GM12801 (cell line): Measurements from ENCODE around the gene PYY.

Experiments used
- CTCF ChIP-seq: IDR thresholded peaks from one replicate; pipeline ENCODE4 v1.5.1; 2011; ENCODE audit warnings: control low read depth; ENCODE audit not compliant: insufficient read length; ENCODE audit errors: extremely low read depth

The PYY gene

DNA sequence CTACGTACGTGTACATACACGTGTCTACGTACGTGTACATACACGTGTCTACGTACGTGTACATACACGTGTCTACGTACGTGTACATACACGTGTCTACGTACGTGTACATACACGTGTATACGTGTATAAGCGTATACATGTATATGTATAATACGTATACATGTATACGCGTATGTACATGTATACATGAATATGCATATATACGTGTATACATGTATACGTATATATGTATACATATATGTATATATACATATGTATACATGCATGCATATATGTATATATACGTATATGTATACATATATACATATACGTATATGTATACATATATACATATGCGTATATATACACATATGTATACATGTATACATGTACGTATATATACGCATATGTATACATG, 22.2 kb upstream of the PYY start:
- TF ChIP-seq CTCF = no peak

- TF ChIP-seq CTCF = no peak
Measured at GRCh38 chr17:43974382-43975266, 20.9 kb upstream of the PYY start.

DNA sequence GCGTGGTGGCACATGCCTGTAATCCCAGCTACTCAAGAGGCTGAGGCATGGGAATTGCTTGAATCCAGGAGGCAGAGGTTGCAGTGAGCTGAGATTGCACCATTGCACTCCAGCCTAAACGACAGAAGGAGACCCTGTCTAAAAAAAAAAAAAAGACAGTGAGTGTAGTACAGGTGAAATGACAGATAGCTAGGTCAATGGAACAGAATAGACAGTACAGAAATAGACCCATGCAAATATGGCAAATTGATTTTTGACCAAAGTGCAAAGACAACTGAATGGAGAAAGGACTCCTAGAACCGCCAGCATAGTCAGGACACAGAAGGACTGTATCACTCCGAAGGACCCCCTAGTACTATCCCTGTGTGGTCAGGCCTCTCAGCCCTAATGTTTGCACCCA, 16.6 kb upstream of the PYY start:
- no peak for TF ChIP-seq CTCF

GRCh38 chr17:43967251-43967875, 13.6 kb upstream of the PYY start:
- no peak for TF ChIP-seq CTCF

DNA sequence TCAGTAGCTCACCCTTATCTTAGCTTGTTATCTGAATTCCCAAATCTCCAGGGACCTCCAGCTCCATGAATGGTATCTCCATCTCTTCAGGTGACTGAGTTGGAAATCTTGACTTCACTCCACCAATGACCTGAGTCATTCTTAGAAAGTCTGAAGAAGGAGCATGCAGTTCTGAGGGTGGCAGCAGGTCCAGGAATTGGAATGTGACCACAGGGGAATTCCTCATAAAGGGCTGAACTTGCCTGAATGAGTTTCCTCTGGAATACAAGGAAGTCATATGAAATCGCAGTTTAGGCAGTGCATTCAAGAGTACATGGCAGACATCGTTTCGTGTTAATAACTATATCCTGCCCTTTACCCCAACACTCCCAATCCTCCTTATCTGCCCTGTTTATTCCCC, 12.5 kb upstream of the PYY start:
- no peak for TF ChIP-seq CTCF

DNA sequence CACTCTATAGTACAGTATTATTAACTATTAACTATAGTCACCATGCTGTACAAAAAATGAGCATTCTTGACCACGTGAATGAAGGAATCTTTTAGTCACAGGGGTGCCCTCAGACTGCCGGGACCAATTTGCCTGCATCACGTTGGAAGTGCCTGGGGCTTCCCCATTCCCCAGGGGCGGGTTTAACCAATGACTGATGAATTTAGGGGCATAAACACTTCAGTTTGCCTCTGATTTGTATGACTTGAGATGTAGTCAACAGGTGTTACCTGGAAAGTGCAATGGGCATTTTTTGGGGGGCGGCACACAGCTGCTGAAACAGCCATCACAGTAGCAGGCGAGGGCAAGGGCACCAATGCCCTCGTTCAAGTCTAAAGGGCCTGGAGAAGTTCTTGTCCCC, 8.7 kb upstream of the PYY start:
- TF ChIP-seq CTCF = no peak

DNA sequence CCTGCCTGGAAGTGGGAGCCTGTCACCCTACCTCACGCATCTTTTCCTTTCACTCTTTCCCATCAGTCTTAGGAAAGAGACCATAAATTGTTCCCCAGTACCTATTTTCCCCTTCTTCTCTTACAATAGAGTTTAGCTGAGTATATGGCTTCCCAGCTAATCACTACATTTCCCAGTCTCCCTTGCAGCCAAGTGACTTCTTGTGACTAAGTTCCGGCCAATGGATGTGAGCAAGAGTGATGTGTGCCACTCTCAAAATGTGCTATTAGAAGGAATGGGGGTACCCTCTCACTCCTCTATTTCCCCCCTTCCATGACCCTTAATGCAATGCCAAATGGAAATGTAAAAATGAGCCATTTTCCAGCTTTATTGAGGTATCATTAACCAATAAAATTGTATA, 8.2 kb upstream of the PYY start:
- TF ChIP-seq CTCF = no peak
